OCI-LY1 (cell line): Measurements from ENCODE around the gene TNN.

Experiments
- EZH2 ChIP-seq: fragments of 200-600 bp; sonication (generic), shearing (Covaris generic); IDR thresholded peaks from 2 replicates; pipeline ENCODE4 v1.8.0; 2017; ENCODE audit warnings: borderline replicate concordance, mixed run types, mild to moderate bottlenecking, antibody characterized with exemption, low read length, moderate library complexity, mixed read lengths
- TF ChIP-seq, protein P1 (sequence below): fragments of 200-600 bp; sonication (generic), shearing (Covaris generic); IDR thresholded peaks from 2 replicates; pipeline ENCODE4 v1.5.1; 2017; ENCODE audit warnings: mild to moderate bottlenecking, antibody characterized with exemption, low read length, moderate library complexity, mixed read lengths

DNA sequence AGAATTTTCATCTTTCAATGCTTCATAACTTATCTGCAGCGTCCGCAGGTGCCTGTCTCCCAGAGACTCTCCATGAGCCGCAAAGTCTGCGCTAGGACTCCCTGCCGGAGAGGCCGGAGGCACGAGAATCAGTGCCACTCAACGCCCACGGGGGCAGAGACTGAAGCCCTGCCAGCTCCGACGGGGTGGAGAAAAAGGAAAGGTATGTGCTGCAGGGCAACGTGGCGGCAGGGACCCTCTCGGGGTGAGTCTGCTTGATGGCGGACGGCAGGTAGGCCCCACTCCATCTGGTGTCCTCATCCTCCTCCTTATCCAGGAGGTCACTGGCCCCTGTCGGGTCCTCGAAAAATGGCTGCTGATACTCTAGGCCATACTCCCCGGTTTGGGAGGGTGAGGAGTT, 22.5 kb upstream of the TNN start:
- TF ChIP-seq, protein P1, sequence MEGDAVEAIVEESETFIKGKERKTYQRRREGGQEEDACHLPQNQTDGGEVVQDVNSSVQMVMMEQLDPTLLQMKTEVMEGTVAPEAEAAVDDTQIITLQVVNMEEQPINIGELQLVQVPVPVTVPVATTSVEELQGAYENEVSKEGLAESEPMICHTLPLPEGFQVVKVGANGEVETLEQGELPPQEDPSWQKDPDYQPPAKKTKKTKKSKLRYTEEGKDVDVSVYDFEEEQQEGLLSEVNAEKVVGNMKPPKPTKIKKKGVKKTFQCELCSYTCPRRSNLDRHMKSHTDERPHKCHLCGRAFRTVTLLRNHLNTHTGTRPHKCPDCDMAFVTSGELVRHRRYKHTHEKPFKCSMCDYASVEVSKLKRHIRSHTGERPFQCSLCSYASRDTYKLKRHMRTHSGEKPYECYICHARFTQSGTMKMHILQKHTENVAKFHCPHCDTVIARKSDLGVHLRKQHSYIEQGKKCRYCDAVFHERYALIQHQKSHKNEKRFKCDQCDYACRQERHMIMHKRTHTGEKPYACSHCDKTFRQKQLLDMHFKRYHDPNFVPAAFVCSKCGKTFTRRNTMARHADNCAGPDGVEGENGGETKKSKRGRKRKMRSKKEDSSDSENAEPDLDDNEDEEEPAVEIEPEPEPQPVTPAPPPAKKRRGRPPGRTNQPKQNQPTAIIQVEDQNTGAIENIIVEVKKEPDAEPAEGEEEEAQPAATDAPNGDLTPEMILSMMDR = no peak
- no peak for TF ChIP-seq EZH2
